ENCODE data around the gene LRRC75A. TPM values are rescaled to one million over a fixed set of nuclear protein-coding genes. Genes with fewer than 3 reads are reported as not detected.
A peak's percentile ranks its signal among the peaks of the same experiment; 100 is the strongest.

LRRC75A gene
- polyA plus RNA-seq, 1 donor (not counting 4 experiments of a cell fraction or from before 2014, with no cell fraction given) = not detected

DNA sequence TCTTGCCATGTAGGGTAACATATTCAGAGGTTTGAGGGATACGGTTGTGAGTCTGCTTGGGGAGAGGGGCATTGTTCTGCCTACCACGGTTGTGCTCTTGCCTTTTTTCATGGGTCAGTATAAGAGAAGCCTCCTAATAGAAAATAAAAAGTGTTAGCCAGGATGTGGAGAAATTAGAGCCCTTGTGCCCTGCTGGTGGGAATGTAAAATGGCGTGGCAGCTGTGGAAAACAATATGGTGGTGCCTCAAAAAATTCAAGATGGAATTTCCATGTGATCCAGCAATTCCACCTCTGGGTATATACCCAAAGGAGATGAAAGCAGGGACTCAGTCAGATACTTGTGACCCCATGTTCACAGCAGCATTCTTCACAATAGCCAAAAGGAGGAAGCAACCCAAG is 14.2 kb upstream of the LRRC75A start:
- no peak for DNase-seq (ENCODE audit: low read depth, low spot score)
- no peaks in the 10 kb centered on the region for H4K20me1 ChIP-seq (ENCODE audit: control insufficient read depth, extremely low read depth, insufficient read depth, low read length)
- TF ChIP-seq EZH2 (IDR thresholded peaks at IDR 0.05; ENCODE audit: low read length) = no peak
- TF ChIP-seq, protein P1, sequence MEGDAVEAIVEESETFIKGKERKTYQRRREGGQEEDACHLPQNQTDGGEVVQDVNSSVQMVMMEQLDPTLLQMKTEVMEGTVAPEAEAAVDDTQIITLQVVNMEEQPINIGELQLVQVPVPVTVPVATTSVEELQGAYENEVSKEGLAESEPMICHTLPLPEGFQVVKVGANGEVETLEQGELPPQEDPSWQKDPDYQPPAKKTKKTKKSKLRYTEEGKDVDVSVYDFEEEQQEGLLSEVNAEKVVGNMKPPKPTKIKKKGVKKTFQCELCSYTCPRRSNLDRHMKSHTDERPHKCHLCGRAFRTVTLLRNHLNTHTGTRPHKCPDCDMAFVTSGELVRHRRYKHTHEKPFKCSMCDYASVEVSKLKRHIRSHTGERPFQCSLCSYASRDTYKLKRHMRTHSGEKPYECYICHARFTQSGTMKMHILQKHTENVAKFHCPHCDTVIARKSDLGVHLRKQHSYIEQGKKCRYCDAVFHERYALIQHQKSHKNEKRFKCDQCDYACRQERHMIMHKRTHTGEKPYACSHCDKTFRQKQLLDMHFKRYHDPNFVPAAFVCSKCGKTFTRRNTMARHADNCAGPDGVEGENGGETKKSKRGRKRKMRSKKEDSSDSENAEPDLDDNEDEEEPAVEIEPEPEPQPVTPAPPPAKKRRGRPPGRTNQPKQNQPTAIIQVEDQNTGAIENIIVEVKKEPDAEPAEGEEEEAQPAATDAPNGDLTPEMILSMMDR (optimal IDR thresholded peaks at IDR 0.05 in 1 of 3, IDR thresholded peaks at IDR 0.05 in 1 of 3, conservative IDR thresholded peaks at IDR 0.05 in 1 of 3; ENCODE audit: extremely low read depth in 1 of 3, insufficient read depth in 2 of 3, low read length in 3 of 3) = peak in 2 of 3 experiments; percentile 13 to 24
- no peak for FAIRE-seq
- no peak overlapping the region for H2AFZ ChIP-seq (ENCODE audit: control insufficient read depth, low read length)
- dilution Hi-C loops (cut with MboI; ENCODE audit: extremely low pct_ligation_motif_present, low sequenced_read_pairs) = no loop called here
- no peak overlapping the region for H3K27ac ChIP-seq (ENCODE audit: control insufficient read depth, insufficient read depth, low read length)
- H3K4me3 ChIP-seq (ENCODE audit: control insufficient read depth in 2 of 3, extremely low read depth in 1 of 3, insufficient read depth in 2 of 3, low read depth in 1 of 3, low read length in 3 of 3) = no peak overlapping the region
- H3K4me1 ChIP-seq (ENCODE audit: control insufficient read depth, extremely low read depth, insufficient read depth, low read length) = no peaks in the 10 kb centered on the region
- H3K36me3 ChIP-seq (ENCODE audit: control insufficient read depth in 2 of 2, extremely low read depth in 1 of 2, insufficient read depth in 2 of 2, low read length in 2 of 2) = no peaks in the 10 kb centered on the region
- no peaks in the 10 kb centered on the region for H3K9me3 ChIP-seq (ENCODE audit: control insufficient read depth, low read depth, low read length)
- no peak overlapping the region for H3K9ac ChIP-seq (ENCODE audit: control insufficient read depth, extremely low read depth, insufficient read depth, low read length)
- no peaks in the 10 kb centered on the region for H3K79me2 ChIP-seq (ENCODE audit: control insufficient read depth, insufficient read depth, low read length)
- H3K9me1 ChIP-seq (ENCODE audit: control insufficient read depth, extremely low read depth, insufficient read depth, low read length) = no peaks in the 10 kb centered on the region
- peaks cover 9% of the 10 kb centered on the region for H3K27me3 ChIP-seq (ENCODE audit: control insufficient read depth, extremely low read depth, insufficient read depth, low read length)
- no peak overlapping the region for H3K4me2 ChIP-seq (ENCODE audit: control insufficient read depth, extremely low read depth, insufficient read depth, low read depth, low read length)

- FAIRE-seq = no peak
- H3K79me2 ChIP-seq (ENCODE audit: control insufficient read depth, insufficient read depth, low read length) = no peaks in the 10 kb centered on the region
- no peak for DNase-seq (ENCODE audit: low read depth, low spot score)
- no peak overlapping the region for H3K4me3 ChIP-seq (ENCODE audit: control insufficient read depth in 2 of 3, extremely low read depth in 1 of 3, insufficient read depth in 2 of 3, low read depth in 1 of 3, low read length in 3 of 3)
- H3K36me3 ChIP-seq (ENCODE audit: control insufficient read depth in 2 of 2, extremely low read depth in 1 of 2, insufficient read depth in 2 of 2, low read length in 2 of 2) = no peaks in the 10 kb centered on the region
- dilution Hi-C loops (cut with MboI; ENCODE audit: extremely low pct_ligation_motif_present, low sequenced_read_pairs) = no loop called here
- no peak overlapping the region for H3K27ac ChIP-seq (ENCODE audit: control insufficient read depth, insufficient read depth, low read length)
- no peaks in the 10 kb centered on the region for H4K20me1 ChIP-seq (ENCODE audit: control insufficient read depth, extremely low read depth, insufficient read depth, low read length)
- H3K9me3 ChIP-seq (ENCODE audit: control insufficient read depth, low read depth, low read length) = no peaks in the 10 kb centered on the region
- no peak overlapping the region for H2AFZ ChIP-seq (ENCODE audit: control insufficient read depth, low read length)
- TF ChIP-seq, protein P1 (optimal IDR thresholded peaks at IDR 0.05 in 1 of 3, IDR thresholded peaks at IDR 0.05 in 1 of 3, conservative IDR thresholded peaks at IDR 0.05 in 1 of 3; ENCODE audit: extremely low read depth in 1 of 3, insufficient read depth in 2 of 3, low read length in 3 of 3) = no peak
- TF ChIP-seq EZH2 (IDR thresholded peaks at IDR 0.05; ENCODE audit: low read length) = no peak
- no peak overlapping the region for H3K4me2 ChIP-seq (ENCODE audit: control insufficient read depth, extremely low read depth, insufficient read depth, low read depth, low read length)
- no peaks in the 10 kb centered on the region for H3K4me1 ChIP-seq (ENCODE audit: control insufficient read depth, extremely low read depth, insufficient read depth, low read length)
- peaks cover 4% of the 10 kb centered on the region for H3K27me3 ChIP-seq (ENCODE audit: control insufficient read depth, extremely low read depth, insufficient read depth, low read length)
- no peaks in the 10 kb centered on the region for H3K9me1 ChIP-seq (ENCODE audit: control insufficient read depth, extremely low read depth, insufficient read depth, low read length)
- no peak overlapping the region for H3K9ac ChIP-seq (ENCODE audit: control insufficient read depth, extremely low read depth, insufficient read depth, low read length)
Observed at GRCh38 chr17:16504984-16505383, 13.0 kb upstream of the LRRC75A start.

Measured in keratinocyte (primary cell).